SKM-1 treated with dmso at 0.1 percent for 144 hours (cell line): Measurements from ENCODE around the gene ZNF175.

Experiments
- DNase-seq: peaks from one replicate; lab custom pipeline; 2025; ENCODE audit not compliant: unreplicated experiment; lab: John Stamatoyannopoulos, UW

Gene ZNF175

DNA sequence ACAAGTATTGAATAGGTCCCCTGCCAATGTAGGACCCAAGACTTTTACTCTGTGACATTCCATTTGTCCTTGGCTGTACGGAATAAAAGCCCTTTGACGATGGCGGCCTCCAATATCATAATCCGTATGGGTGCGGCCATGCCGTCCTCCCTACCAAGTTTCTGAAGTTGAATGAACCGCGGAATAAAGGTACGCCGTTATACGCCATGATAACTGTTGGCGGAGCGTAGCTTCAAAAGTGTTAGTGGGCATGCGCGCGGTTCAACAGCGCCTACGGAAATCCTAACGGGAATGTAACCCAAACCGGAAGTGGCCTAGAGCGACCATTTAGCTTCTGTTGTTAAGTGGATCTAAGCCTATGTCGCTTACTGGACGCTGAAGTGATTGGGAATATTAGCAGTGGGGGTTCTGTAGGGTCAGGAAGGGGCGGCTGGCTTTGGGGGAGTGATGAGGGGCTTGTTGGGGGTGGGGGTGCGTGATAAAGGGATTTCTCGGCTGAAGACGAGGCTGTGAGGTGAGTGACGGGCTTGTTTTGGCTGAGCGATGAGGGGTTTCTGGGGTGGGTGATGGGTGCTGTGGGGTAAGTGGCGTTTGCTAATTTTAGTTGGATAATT, at the start of gene ZNF175:
Gene ZNF175, plus strand, starts transcription at position 322 of the 614 bp plus-strand sequence. CDS start 2,047 bp downstream, outside the sequence.
- DNase-seq: no peak

DNA sequence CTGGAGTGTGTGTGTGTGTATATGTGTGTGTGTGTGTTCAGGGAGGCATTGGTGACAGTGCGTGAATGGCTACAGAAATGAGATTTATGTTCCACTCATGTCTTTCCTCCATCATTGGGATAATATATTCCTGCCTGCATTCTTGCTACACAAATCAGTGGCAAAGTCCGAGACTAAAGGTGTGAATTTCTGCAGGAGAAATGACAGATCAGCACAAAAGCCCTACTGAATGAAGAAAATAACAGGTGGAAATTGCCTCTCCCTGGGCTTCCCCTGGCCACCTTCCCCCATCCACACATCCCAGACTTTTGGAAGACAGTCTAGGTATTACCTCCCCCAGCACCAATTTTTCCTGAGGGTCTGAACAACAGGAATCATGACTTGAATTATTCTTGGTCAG, 49.7 kb upstream of the ZNF175 start:
- no peak for DNase-seq

DNA sequence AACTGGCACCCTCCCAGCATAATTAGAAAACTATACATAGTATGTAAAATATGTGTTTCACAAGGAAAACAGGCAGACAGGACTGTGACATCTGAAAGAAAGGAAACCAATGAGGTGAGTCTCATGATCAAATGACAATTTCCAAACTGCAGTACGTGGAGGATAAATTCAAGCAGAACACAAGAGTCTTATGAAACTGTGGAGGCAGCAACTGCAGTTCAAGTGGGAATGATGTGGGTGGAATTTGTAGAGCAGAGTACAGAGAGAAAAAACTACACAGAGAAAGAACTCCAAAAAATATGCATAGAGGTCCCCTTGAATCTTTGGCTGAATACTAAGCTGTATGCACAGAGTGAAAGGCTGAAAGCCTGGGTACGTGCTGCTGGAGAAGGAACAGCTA, 49.3 kb upstream of the ZNF175 start:
- no peak for DNase-seq

DNA sequence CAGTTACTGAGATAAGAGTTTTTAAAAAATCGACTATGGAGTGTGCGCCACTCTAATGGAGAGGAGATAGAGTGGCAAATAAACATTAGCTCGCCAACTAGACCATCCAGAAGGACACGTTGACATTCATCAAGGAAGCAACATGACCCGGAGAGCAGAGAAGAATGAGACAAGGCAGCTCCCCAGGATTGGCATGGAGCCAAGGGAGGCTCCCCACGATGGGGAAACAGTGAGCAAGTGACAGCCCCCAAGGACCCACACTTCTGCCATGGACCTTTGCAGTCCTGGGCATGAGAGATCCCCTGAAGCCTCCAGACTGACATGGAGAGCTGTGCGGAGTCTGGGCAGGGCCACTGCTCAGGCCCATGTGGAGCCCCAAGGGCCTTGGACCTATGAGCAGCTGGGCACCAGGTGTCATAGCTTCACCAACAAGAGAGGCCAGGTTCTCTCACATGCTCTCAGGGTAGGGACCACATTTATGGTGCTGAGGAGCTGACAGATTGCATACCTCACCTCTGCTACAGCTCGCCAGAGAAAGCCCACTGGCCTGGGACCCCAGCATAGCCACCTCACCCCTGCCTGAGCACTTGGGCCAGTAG, 46.3 kb upstream of the ZNF175 start:
- DNase-seq: no peak

DNA sequence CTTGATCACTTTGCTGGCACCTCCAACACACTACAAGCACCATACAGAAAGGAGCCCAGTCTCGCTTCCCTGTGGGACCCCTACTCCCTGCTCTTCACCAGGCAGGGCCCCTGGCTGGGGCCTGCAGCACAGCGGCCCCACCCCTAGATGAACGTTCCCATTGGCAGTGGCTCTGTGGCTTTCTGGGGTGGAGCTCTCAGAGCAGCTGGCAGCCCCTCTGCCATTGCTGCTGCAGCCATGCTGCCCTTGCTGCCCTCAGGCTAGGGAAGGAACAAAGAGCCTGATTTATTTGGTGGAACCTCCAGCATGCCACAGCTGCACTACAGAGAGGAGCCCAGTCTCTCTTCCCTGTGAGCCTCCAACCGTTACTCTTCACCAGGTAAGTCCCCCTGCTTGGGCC, 45.4 kb upstream of the ZNF175 start:
- no peak for DNase-seq

DNA sequence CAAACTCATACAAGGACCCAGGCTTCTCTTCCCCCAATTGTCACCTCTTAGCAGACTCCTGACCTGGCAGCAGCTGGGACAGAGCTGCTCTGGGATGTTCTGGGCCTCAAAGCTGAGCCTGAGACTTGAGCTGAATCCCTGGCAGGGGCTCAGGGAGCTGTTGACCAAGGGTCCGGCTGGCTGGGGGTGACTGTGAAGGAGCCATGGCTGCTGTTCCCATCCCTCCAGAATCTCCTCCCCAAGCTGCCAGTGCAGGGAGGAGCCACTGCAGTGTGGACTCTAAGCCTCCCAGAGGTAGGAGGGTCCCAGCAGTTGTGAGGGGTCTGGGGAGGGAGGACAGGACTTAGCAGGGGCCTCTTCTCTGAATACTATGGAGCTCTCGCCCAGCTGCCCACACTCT, 41.8 kb upstream of the ZNF175 start:
- no peak for DNase-seq

DNA sequence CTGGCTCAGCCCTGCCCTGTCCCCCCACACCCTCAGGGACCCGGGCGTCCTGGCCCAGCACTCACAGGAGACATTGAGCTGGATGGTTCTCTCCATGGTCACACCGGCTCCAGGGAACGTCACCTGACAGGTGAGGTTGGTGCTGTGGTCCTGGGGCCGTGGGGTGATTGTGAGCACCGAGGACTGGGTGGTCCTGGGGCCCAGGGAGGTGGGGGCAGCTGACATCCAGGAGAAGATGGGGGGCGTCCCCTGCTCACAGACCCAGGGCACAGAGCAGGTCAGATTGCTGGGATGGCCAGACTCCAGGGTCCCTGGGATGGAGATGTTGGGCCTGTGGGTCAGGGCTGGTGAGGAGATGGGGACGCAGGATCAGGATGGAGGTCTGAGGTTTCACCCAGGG, 40.5 kb upstream of the ZNF175 start:
- no peak for DNase-seq

DNA sequence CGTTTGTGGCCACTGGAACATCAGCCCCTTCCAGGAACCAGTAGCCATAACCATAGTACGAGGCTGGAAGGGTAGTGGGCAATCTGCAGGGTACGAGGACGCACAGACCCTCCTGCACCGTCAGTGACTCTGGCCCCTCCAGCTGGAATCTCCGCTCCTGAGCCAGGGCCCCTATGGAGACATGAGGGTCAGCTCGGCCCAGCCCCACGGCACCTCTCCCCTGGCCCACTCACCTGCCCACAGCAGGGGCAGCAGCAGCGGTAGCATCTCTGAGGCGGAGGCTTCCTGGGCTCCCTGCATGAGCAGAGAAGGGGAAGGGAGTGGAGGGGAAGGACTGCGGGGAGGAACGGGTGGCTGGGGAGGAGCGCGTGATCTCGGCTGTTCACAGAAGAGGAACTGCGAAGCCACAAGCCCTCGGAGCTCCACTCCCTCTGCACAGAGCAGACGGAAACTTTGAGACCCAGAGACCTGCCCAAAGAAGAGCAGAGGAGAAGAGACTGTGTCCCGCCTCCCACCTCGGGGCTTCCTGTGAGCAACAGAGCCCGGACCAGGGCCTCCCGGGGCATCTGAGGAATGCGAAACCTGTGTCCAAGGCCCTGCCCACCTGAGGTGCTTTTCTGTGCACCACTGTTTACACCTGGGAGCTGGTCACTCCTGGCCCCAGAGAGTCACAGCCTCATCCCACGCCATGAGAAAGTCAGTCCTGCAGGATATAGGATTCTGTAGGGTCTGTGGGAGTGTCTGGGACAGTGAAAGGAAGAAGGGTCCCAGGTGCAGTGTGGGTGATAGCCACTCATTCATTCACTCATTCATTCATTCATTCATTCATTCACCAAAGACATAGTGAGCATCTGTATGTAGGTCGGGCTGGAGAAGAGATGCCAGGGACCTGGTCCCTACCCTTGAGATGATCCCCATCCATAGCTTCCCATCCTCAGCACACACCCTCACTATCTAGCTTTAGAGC, 39.5 kb upstream of the ZNF175 start, which contains the start of gene SIGLEC6:
Gene SIGLEC6, minus strand, starts transcription at position 322 of the 967 bp plus-strand sequence. Its CDS starts 22 bp downstream, at position 300.
- DNase-seq: peak; percentile 65

DNA sequence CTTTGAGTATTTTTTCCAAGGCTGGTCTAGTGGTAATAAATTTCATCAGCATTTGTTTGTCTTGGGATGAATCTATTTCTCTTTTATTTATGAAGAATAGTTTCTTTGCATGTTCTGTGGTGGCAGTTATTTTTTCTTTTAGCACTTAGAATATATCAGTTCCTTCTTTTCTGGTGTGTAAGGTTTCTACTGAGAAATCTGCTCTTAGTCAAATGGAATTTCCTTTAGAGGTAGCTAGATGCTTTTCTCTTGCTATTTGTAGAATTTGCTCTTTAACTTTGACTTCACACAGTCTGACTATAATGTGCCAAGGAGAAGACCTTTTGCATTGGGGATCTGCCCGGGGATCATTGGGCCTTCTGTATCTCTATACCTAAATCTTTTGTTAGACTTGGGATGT, 35.5 kb upstream of the ZNF175 start:
- no peak for DNase-seq

DNA sequence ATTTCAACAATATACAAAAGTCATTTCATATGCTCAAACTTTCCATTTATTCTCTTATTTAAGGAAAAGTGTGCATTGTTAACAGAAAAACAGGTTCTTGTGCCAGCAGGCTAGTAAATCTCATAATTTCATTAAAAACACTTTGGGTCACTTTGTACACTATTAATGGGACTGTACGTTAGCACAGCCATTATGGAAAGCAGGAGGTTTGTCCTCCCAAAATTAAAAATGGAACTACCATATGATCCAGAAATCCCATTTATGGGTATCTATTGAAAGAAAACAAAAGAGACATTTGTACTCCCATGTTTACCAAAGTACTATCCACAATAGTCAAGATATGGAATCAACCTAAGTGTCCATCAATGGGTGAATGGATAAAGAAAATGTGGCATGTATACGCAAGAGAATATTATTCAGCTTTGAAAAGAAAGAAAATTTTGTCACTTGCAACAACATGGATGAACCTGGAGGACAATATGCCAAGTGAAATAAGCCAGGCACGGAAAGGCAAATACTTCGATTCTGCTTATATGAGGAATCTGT, 31.2 kb upstream of the ZNF175 start:
- no peak for DNase-seq

DNA sequence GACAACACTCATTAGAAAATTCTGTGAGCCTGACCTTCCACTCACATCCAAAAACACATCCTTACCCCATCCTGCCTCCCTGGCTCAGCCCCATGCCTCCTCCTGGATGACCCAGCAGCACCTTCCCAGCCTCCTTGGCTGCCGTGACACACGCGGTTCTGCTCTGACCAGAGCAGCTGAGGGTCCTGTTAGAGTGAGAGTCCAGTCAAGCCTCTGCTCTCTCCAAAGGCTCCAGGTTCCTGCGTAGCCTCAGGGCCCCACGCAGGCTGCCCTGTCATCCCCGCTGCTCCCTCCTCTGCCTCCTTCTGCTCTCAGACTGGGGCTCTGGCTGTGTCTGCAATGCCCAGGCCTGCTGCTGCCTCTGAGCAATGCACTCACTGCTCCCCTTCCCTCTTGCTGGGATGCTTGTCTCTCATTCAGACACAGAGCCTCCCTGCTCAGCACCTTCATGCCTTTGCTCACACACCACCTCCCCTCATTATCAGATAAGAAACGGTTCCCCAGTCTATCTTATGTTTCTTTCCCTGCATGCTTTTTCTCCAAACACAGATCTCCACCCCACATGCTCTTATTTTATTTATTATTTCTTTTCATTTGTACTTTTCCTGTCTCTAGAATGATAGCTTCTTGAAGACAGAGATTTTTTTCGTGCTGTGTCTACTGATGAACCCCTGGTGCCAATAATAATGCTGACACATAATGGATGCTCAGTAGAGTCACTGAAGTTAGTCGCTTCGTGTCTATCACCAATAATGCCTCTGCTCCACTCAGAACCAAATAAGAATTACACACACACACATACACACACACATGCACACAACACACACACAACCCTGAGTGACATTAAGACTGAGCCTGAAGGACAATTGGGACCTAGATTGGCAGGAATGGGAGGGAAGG, 29.4 kb upstream of the ZNF175 start:
- DNase-seq: no peak

DNA sequence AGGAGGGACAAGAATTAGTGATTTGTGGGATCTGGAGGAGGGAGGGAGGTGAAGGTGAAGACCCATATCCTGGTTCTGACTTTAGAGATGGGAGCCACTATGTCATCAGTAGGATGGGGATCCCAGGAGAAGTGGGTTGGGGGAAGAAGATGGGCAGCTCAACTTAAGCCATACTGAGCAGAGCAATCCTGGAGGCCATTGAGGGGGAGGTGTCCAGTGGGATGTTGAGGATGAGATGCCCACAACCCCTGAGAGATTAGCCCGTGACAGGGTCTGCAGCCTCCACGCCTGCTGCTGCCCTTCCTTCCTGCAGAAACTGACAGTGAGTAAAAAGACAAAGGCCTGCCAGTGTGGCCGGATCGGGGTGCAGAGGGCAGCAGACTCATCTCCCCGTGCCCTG, 28.4 kb upstream of the ZNF175 start:
- DNase-seq: no peak

DNA sequence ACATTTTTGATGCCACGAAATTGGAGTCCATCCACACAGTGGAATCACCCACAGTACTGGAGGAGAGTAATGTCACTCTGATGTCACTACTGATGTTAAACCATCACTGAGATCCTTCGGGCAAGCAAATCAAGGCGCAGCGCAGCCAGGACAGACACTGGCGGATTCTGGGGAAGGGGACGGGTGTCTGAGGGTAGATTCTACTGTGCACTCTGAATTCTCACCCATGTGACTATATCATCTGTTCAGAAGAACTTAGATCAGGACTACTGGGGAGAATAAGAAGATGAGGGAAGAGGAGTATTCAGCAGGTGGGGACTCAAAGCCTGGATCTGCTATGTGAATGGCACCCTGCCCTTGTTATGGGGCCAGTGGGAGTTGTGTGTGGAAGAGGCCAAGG, 27.0 kb upstream of the ZNF175 start:
- DNase-seq: no peak

DNA sequence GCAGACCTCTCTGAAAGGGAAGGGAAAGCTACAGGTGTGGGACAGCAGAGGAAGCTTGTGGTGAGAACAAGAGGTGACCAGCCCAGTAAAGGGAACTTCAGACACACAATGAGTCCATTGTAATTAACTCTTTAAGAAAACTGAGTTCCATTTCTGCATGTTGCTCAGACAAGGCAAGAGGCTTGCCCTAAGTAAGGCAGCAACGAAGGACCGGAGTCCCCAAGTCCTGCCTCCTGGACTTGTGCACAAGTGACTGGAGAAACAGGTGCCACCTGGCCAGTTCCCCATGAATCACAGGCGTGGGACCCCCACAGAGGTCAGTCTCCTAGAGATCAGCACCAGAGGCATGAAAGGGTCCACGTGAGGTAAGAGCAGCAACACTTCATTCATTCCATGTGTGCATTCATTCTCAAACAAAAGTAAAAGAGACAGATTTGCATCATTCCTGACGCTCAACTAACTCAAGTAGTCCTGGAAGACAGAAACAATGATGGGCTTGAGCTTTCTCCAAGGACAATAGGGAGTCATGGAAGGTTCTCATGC, 24.9 kb upstream of the ZNF175 start:
- no peak for DNase-seq

DNA sequence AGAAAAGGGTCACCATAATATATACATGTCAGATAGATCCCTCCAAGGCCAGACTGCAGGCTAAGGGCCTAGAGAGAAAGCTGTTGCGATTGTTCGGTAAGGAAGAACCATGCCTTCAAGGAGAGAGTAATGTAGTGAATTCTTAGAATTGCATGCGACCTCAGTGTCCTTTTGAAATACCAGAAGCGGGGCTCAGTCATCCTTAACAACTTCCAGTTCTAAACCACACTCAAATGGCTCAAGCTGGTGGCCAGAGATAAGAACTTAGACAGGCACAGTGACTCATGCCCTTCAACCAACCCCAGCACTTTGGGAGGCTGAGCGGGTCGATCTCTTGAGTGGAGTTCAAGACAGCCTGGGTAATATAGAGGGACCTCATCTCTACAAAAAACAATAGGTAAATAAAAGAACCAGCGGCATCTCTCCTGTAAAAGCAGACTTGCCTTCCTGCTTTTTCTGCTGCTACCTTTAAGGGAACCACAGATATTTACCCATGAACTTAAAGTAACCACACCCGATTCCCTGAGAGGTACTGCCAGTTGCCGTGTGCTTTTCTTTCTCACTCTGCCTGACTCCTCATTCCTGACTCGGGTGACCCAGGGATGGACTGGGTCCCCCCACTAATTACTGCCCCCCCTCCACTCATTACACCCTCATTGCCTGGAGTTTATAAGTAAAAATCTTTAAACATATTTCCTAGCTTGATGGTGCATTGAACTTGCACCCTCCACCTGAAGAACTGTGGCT, 24.3 kb upstream of the ZNF175 start:
- DNase-seq: peak; percentile 47

DNA sequence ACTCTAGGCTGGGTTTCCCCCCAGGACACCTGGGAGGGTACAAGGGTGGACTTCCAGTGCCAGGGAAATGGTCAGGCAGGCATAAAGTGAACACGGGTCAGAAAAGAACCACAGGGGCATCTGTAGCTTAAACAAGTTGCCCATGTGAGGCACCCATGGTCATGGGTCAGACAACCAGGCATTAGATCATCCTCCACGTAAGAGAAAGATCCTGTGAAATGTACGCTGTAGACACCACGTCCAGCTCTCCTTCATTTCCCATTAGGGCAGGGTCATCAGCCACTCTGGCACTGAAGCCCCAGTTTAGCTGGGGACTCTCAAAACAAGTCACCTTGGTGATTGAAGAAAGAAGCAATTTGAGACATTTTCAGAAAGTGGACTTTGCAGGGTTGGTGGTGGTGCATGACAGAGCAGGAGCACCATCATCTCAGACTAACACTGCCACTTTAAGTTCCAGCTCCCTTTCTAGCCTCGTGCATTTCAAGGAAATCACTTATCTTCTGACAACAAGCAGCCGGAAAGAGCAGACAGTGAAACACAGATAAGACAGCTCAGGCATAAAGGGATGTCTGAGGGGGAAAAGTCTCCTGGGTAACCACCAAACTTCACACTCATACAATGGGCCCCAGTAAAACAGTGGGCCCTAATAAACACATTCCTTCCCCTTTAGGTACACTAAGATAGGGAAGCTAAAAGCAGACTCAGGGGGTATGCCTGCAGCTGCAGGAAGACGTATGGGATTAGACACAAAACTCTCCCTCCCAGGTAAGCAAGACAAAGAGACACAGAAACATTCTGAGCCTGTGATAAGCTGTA, 23.5 kb upstream of the ZNF175 start:
- DNase-seq: no peak

DNA sequence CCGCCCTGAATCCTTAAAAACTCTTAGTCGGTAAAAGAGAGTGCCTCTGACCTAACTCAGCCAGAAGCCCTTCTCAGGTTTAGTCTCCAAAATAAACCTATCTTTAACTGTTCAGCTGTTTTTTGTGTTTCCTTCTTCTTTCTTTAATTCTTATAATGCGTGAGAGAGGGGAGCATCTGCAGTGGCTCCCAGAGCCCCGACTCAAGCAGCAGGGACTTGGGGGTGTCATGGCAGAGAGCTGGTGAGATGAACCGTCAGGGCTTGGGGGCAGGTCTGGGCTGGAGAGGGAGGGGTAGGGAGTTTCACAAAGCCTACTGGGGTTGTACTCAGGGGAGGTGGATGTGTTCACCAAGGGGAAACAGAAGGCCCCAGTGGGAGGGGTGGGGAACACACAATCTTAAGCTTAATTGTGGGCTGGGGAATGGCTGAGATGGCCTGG, 22.9 kb upstream of the ZNF175 start:
- DNase-seq: no peak

DNA sequence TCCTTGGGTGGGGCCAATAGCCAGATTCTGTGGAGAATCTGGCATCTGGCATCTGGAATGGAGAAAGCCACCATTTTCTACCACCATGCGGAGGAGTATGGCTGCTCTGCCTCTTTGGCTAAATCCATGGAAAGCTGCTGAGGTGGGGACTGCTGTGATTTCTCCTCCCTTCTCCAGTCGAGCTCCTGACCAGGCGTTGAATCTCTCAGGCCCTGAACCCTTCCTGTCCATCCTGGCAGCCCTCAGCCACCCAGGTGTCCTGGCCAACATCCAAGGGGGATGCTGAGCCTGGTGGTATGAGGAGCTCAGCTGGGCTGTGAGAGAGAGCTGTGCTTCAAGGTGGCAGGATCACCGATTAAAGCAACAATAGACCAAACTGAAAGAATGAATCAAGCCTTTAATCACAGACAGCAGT, 22.2 kb upstream of the ZNF175 start:
- no peak for DNase-seq
